SK-N-MC (cell line): ENCODE data around the gene FUT8.

Experiments used
- EZH2 ChIP-seq: fragments of 200-600 bp; sonication (generic); IDR thresholded peaks from one replicate; pipeline ENCODE4 v1.6.1; 2017; ENCODE audit warnings: antibody characterized with exemption
- FOXP2 ChIP-seq: optimal IDR thresholded peaks from 2 replicates; pipeline ENCODE3; 2011; ENCODE audit warnings: mild to moderate bottlenecking, moderate library complexity; ENCODE audit not compliant: insufficient read depth; ENCODE audit errors: extremely low read length, control extremely low read depth
- POLR2AphosphoS5 ChIP-seq: IDR thresholded peaks from 2 replicates; pipeline ENCODE4 v1.6.1; 2012; ENCODE audit warnings: mild to moderate bottlenecking, low read depth, low read length, borderline replicate concordance

DNA sequence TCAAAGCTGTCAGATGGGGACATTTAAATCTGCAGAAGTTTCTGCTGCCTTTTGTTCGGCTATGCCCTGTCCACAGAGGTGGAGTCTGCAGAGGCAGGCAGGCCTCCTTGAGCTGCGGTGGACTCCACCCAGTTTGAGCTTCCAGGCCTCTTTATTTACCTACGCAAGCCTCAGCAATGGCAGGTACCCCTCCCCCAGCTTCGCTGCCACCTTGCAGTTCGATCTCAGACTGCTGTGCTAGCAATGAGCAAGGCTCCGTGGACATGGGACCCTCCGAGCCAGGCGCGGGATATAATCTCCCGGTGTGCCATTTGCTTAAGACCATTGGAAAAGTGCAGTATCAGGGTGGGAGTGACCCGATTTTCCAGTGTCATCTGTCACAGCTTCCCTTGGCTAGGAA lies 115.5 kb downstream of the FUT8 start:
- TF ChIP-seq EZH2: no peak
- TF ChIP-seq POLR2AphosphoS5: no peak
- TF ChIP-seq FOXP2: no peak
